ENCODE measurements around the gene POLR2H. TPM values are rescaled to one million over a fixed set of nuclear protein-coding genes. Genes with fewer than 3 reads are reported as not detected.

POLR2H gene
- total RNA-seq, 1 experiment from 2014 or later, result 133 TPM

DNA sequence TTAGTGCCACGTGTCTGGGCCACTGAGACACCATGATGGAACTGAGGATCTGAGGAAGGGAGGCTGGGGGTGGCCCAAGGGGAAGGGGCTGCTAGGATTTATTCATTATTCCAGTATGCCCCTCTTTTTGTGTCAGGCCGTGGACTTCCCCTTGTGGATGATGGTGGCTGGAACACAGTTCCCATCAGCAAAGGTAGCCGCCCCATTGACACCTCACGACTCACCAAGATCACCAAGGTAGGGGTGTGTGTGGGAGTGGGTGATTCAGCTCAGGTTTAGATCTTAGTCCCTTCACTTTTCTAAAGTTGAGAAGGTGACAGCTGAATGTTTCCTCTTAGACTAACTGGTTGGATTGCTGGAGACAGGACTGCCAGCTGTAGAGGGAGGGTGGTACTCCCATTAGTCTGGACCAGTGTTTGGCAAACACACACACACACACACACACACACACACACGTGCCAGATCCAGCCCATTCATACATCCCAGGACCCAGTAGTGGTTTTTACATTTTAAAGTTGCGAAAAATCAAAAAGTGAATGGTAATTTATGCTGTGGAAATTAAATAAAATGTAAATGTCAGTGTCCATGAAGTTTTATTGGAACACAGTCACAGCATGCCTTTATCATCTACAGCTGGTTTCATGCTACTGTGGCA is 35.7 kb upstream of the POLR2H start:
- no peak for ATAC-seq
- H3K27me3 Mint-ChIP-seq (ENCODE audit: low read depth), result no peaks in the 10 kb centered on the region
- ChIA-PET CTCF (no interaction called here), POLR2A (no interaction called here)
- peaks cover 96% of the 10 kb centered on the region for H3K36me3 Mint-ChIP-seq
- no peaks in the 10 kb centered on the region for H3K9me3 Mint-ChIP-seq
- TF ChIP-seq NFATC4 (CRISPR knock-in tag; IDR thresholded peaks at IDR 0.05) (no peak), NR1H2 (CRISPR knock-in tag; IDR thresholded peaks at IDR 0.05) (no peak), SMAD3 (CRISPR knock-in tag; IDR thresholded peaks at IDR 0.05; ENCODE audit: borderline replicate concordance) (no peak), ZNF219 (CRISPR knock-in tag; IDR thresholded peaks at IDR 0.05; ENCODE audit: borderline replicate concordance) (no peak), NR2C2 (CRISPR knock-in tag; IDR thresholded peaks at IDR 0.05) (no peak), MYBL2 (CRISPR knock-in tag; IDR thresholded peaks at IDR 0.05) (no peak), TEAD4 (CRISPR knock-in tag; IDR thresholded peaks at IDR 0.05) (no peak), HMGA2 (CRISPR knock-in tag; IDR thresholded peaks at IDR 0.05) (no peak), CREM (CRISPR knock-in tag; IDR thresholded peaks at IDR 0.05) (no peak), JAZF1 (CRISPR knock-in tag; IDR thresholded peaks at IDR 0.05) (no peak), ZNF317 (CRISPR knock-in tag; IDR thresholded peaks at IDR 0.05; ENCODE audit: borderline replicate concordance, low read depth) (no peak), ZNF396 (CRISPR knock-in tag; IDR thresholded peaks at IDR 0.05; ENCODE audit: borderline replicate concordance) (no peak)
- TF ChIP-seq, protein P1, sequence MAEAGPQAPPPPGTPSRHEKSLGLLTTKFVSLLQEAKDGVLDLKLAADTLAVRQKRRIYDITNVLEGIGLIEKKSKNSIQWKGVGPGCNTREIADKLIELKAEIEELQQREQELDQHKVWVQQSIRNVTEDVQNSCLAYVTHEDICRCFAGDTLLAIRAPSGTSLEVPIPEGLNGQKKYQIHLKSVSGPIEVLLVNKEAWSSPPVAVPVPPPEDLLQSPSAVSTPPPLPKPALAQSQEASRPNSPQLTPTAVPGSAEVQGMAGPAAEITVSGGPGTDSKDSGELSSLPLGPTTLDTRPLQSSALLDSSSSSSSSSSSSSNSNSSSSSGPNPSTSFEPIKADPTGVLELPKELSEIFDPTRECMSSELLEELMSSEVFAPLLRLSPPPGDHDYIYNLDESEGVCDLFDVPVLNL (CRISPR knock-in tag; IDR thresholded peaks at IDR 0.05; ENCODE audit: borderline replicate concordance, low read depth), result no peak
- TF ChIP-seq, protein P2, sequence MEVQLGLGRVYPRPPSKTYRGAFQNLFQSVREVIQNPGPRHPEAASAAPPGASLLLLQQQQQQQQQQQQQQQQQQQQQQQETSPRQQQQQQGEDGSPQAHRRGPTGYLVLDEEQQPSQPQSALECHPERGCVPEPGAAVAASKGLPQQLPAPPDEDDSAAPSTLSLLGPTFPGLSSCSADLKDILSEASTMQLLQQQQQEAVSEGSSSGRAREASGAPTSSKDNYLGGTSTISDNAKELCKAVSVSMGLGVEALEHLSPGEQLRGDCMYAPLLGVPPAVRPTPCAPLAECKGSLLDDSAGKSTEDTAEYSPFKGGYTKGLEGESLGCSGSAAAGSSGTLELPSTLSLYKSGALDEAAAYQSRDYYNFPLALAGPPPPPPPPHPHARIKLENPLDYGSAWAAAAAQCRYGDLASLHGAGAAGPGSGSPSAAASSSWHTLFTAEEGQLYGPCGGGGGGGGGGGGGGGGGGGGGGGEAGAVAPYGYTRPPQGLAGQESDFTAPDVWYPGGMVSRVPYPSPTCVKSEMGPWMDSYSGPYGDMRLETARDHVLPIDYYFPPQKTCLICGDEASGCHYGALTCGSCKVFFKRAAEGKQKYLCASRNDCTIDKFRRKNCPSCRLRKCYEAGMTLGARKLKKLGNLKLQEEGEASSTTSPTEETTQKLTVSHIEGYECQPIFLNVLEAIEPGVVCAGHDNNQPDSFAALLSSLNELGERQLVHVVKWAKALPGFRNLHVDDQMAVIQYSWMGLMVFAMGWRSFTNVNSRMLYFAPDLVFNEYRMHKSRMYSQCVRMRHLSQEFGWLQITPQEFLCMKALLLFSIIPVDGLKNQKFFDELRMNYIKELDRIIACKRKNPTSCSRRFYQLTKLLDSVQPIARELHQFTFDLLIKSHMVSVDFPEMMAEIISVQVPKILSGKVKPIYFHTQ (CRISPR knock-in tag; IDR thresholded peaks at IDR 0.05), result no peak
- TF ChIP-seq, protein P3, sequence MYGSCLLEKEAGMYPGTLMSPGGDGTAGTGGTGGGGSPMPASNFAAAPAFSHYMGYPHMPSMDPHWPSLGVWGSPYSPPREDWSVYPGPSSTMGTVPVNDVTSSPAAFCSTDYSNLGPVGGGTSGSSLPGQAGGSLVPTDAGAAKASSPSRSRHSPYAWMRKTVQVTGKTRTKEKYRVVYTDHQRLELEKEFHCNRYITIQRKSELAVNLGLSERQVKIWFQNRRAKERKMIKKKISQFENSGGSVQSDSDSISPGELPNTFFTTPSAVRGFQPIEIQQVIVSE (CRISPR knock-in tag; IDR thresholded peaks at IDR 0.05; ENCODE audit: borderline replicate concordance), result no peak
- TF ChIP-seq, protein P4, sequence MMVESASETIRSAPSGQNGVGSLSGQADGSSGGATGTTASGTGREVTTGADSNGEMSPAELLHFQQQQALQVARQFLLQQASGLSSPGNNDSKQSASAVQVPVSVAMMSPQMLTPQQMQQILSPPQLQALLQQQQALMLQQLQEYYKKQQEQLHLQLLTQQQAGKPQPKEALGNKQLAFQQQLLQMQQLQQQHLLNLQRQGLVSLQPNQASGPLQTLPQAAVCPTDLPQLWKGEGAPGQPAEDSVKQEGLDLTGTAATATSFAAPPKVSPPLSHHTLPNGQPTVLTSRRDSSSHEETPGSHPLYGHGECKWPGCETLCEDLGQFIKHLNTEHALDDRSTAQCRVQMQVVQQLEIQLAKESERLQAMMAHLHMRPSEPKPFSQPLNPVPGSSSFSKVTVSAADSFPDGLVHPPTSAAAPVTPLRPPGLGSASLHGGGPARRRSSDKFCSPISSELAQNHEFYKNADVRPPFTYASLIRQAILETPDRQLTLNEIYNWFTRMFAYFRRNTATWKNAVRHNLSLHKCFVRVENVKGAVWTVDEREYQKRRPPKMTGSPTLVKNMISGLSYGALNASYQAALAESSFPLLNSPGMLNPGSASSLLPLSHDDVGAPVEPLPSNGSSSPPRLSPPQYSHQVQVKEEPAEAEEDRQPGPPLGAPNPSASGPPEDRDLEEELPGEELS (CRISPR knock-in tag; IDR thresholded peaks at IDR 0.05), result no peak
- TF ChIP-seq, protein P5, sequence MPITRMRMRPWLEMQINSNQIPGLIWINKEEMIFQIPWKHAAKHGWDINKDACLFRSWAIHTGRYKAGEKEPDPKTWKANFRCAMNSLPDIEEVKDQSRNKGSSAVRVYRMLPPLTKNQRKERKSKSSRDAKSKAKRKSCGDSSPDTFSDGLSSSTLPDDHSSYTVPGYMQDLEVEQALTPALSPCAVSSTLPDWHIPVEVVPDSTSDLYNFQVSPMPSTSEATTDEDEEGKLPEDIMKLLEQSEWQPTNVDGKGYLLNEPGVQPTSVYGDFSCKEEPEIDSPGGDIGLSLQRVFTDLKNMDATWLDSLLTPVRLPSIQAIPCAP (CRISPR knock-in tag; IDR thresholded peaks at IDR 0.05), result no peak
- TF ChIP-seq, protein P6, sequence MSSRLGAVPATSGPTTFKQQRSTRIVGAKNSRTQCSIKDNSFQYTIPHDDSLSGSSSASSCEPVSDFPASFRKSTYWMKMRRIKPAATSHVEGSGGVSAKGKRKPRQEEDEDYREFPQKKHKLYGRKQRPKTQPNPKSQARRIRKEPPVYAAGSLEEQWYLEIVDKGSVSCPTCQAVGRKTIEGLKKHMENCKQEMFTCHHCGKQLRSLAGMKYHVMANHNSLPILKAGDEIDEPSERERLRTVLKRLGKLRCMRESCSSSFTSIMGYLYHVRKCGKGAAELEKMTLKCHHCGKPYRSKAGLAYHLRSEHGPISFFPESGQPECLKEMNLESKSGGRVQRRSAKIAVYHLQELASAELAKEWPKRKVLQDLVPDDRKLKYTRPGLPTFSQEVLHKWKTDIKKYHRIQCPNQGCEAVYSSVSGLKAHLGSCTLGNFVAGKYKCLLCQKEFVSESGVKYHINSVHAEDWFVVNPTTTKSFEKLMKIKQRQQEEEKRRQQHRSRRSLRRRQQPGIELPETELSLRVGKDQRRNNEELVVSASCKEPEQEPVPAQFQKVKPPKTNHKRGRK (CRISPR knock-in tag; IDR thresholded peaks at IDR 0.05; ENCODE audit: borderline replicate concordance), result no peak
- TF ChIP-seq, protein P7, sequence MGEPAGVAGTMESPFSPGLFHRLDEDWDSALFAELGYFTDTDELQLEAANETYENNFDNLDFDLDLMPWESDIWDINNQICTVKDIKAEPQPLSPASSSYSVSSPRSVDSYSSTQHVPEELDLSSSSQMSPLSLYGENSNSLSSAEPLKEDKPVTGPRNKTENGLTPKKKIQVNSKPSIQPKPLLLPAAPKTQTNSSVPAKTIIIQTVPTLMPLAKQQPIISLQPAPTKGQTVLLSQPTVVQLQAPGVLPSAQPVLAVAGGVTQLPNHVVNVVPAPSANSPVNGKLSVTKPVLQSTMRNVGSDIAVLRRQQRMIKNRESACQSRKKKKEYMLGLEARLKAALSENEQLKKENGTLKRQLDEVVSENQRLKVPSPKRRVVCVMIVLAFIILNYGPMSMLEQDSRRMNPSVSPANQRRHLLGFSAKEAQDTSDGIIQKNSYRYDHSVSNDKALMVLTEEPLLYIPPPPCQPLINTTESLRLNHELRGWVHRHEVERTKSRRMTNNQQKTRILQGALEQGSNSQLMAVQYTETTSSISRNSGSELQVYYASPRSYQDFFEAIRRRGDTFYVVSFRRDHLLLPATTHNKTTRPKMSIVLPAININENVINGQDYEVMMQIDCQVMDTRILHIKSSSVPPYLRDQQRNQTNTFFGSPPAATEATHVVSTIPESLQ (CRISPR knock-in tag; IDR thresholded peaks at IDR 0.05), result no peak
- H3K27ac Mint-ChIP-seq, result no peak overlapping the region
- H3K4me1 Mint-ChIP-seq, result no peaks in the 10 kb centered on the region
- no peak overlapping the region for H3K4me3 Mint-ChIP-seq
- no peak for DNase-seq (ENCODE audit: low spot score)

All from WTC11 (cell line).